Measurements from ENCODE around the gene KDM4B. TPM values are rescaled to one million over a fixed set of nuclear protein-coding genes. Genes with fewer than 3 reads are reported as not detected.

KDM4B gene
- total RNA-seq, 1 donor from 2014 or later = 46.0 TPM

GRCh38 chr19:5086230-5086629 is 117.3 kb downstream of the KDM4B start:
- TF ChIP-seq CTCF (IDR thresholded peaks at IDR 0.05) = no peak
- intact Hi-C loops (cut with DNase I) = no loop called here
- no peak for DNase-seq (ENCODE audit: low spot score in 2 of 2)
- H3K27me3 ChIP-seq = no peaks in the 10 kb centered on the region
- no peak overlapping the region for H3K27ac ChIP-seq
- no peaks in the 10 kb centered on the region for H3K9me3 ChIP-seq
- H3K4me3 ChIP-seq = no peak overlapping the region
- peaks cover 38 to 56% of the 10 kb centered on the region in 2 donors for H3K36me3 ChIP-seq
- peaks cover 3 to 8% of the 10 kb centered on the region in 2 donors for H3K4me1 ChIP-seq

DNA sequence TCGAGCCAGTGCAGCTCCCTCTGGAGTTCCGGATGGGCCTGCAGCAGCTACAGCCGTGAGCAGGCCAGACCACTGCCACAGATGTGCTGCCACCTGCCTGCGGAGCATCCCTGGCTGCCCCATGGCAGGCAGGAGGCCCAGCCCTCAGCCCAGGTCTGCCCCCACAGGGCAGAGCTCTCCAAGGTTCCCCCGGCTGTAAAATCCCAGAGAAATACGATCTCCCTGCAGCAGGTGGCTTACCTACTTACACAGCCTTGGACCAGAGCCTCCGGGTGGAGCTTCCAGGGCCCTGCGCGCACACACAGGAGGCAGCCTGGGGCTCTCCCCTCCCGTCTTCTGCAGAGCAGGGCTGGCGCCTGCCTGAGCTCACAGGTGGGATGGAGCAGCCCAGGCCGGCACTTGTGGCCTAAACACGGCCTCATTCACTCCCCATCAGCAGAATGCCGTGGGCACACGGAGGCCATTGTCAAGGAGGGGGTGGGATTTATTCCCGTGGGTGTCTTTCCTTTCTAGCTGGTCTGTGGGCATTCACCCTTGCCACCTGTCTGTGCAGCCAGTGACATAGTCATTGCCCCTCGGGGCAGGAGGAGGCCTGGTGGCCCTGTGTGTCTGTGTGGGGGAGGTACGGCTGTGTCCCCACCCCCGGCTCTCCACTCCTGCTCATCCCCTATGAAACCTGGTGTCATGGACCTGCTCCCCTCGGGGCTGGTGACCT is 118.0 kb downstream of the KDM4B start:
- Histone ChIP-seq H3K36me3 (peaks cover 35 to 50% of the 10 kb centered on the region in 2 donors), H3K27ac (no peak overlapping the region), H3K9me3 (no peaks in the 10 kb centered on the region), H3K27me3 (no peaks in the 10 kb centered on the region), H3K4me3 (no peak overlapping the region), H3K4me1 (peaks cover 3 to 14% of the 10 kb centered on the region in 2 donors)
- no peak for DNase-seq (ENCODE audit: low spot score in 2 of 2)
- no peak for TF ChIP-seq CTCF (IDR thresholded peaks at IDR 0.05)
- intact Hi-C loops (cut with DNase I) = no loop called here

DNA sequence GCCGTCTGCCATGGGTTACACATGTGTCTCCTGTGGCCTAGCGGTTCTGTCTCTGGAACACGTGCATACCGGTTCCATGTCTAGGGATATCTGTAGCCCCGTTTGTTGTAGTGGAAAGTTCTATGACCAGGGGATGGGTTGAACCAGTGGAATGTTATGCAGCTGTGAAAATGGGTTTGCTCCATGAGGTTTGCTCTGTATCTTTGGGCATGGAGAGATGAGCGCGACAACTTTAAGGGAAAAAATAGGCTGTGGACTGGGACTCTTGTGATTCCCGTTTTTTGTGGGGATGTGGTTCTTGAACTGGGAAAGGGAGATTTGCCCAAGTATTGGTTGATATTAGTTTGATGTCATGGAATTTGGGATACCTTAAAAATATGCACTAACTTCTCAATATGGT is 120.4 kb downstream of the KDM4B start:
- no peak overlapping the region for H3K4me3 ChIP-seq
- H3K9me3 ChIP-seq = no peaks in the 10 kb centered on the region
- no peaks in the 10 kb centered on the region for H3K27me3 ChIP-seq
- peaks cover 15 to 30% of the 10 kb centered on the region in 2 donors for H3K36me3 ChIP-seq
- peaks cover 3 to 14% of the 10 kb centered on the region in 2 donors for H3K4me1 ChIP-seq
- H3K27ac ChIP-seq = no peak overlapping the region
- DNase-seq (ENCODE audit: low spot score in 2 of 2) = no peak
- TF ChIP-seq CTCF (IDR thresholded peaks at IDR 0.05) = no peak
- intact Hi-C loops (cut with DNase I) = no loop called here

DNA sequence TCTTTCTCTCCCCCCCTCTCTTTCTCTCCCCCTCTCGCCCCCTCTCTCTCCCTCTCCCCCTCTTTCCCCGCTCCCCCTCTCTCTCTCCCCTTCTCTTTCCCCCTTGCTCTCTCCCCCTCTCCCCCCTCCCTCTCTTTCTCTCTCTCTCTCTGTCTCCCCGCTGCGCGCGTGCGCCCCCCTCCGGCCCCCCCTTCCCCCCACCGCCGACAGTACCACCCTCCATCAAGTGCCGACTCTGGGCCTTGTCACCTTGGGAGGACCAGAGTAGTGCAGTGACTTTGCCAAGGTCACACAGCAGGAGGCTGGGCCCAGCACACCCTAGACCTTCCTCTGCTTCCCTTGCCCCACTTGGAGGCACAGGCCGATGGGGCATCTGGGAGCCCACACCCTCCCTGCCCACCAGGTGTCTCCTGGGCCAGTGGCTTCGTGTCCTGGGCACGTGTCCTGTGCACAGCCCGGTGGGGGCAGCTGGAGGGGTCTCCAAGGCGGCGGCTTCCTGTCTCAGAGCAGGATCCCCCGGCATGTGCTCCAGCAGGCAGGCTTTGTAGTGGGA is 121.6 kb downstream of the KDM4B start:
- Histone ChIP-seq H3K27me3 (no peaks in the 10 kb centered on the region), H3K27ac (peak overlapping the region; percentile 57 to 66), H3K4me3 (peak overlapping the region in 1 of 2 donors; percentile 3), H3K9me3 (no peaks in the 10 kb centered on the region), H3K36me3 (peaks cover 15 to 22% of the 10 kb centered on the region in 2 donors), H3K4me1 (peaks cover 3 to 14% of the 10 kb centered on the region in 2 donors)
- no peak for TF ChIP-seq CTCF (IDR thresholded peaks at IDR 0.05)
- intact Hi-C loops (cut with DNase I) = no loop called here
- DNase-seq (ENCODE audit: low spot score in 2 of 2) = no peak

DNA sequence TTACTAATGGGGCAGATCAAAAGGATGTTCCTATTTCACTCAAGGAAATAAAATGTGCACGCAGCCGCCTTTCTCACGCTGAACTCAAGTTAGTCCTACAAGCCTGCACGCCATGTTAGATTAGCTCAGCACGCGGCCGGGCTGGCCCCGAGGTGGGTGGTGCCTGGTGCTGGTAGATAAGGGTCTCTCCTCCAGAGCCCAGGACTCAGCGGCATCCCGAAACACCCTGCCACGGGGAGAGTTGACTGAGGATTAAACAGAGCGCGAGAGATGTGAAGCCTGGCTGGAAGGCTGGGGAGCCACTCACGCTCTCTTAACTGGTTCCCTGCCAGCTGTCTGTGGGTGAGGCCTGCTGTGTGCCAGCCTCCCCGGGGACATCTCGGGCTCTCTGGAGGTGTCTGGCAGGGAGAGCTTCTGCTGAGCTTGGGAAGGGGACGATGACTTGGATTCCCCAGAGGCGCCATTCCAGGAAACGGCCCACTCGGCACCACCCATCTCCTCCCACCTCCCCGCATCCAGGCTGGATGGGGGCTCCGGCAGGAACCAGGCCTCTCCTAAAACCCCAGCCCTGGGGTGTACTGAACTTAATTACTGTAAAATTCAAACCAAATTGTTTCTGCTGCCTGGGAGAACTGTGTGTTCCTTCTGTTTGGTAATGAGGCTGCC is 122.2 kb downstream of the KDM4B start:
- DNase-seq (ENCODE audit: low spot score in 2 of 2) = peak in 1 of 2 donors; percentile 73
- H3K4me3 ChIP-seq = peak overlapping the region in 1 of 2 donors; percentile 3
- H3K27me3 ChIP-seq = no peaks in the 10 kb centered on the region
- H3K4me1 ChIP-seq = peaks cover 3 to 14% of the 10 kb centered on the region in 2 donors
- no peak for TF ChIP-seq CTCF (IDR thresholded peaks at IDR 0.05)
- H3K9me3 ChIP-seq = no peaks in the 10 kb centered on the region
- intact Hi-C loops (cut with DNase I) = no loop called here
- H3K27ac ChIP-seq = peak overlapping the region; percentile 57 to 66
- peaks cover 13 to 21% of the 10 kb centered on the region in 2 donors for H3K36me3 ChIP-seq
